IMR-90 (cell line): Measurements from ENCODE around the gene ATP10A. TPM values are rescaled to one million over a fixed set of nuclear protein-coding genes. Genes with fewer than 3 reads are reported as not detected.
A peak's percentile ranks its signal among the peaks of the same experiment; 100 is the strongest.

Experiments
- ATAC-seq: fragments of 200-7000 bp; cut with Tn5 transposase; 2 replicates; pipeline ENCODE4 v1.9.1; 2020; ENCODE audit warnings: low read depth, mild to moderate bottlenecking, moderate library complexity
- BruUV-seq: library from RNA; stranded (reverse); fragments of 400-500 nt; replicated peaks from 2 replicates; lab custom pipeline; 2021; lab: Mats Ljungman, UMichigan
- CTCF ChIA-PET: fragments of 300-600 bp; formaldehyde crosslinking; extraction: SDS; loops from one replicate; lab custom pipeline; 2021; ENCODE audit warnings: antibody characterized with exemption; lab: Yijun Ruan, JAX
- POLR2A ChIA-PET: fragments of 300-600 bp; sonication (Branson Sonifier 250); formaldehyde crosslinking; loops from one replicate; lab custom pipeline; 2022; ENCODE audit warnings: antibody characterized with exemption; ENCODE audit not compliant: unreplicated experiment; lab: Charles Lee
- DNase-seq: peaks from one replicate; pipeline ENCODE4 v3.0.0; 2013
- H2AFZ ChIP-seq: replicated peaks from 2 replicates; pipeline ENCODE3; 2013; ENCODE audit warnings: low read length, mild to moderate bottlenecking; ENCODE audit not compliant: poor library complexity
- H2AK5ac ChIP-seq: 2 replicates; pipeline ENCODE4 v1.6.1; 2013; ENCODE audit warnings: low read depth, low read length, inconsistent platforms
- H2AK9ac ChIP-seq: replicated peaks from 2 replicates; pipeline ENCODE3; 2013; ENCODE audit warnings: mild to moderate bottlenecking, low read depth, low read length, moderate library complexity; ENCODE audit not compliant: poor library complexity
- H2BK120ac ChIP-seq: 2 replicates; pipeline ENCODE4 v1.6.1; 2013; ENCODE audit warnings: low read depth, low read length, inconsistent platforms
- H2BK15ac ChIP-seq: 3 replicates; pipeline ENCODE4 v1.6.1; 2013; ENCODE audit warnings: low read depth, low read length, inconsistent platforms
- H2BK20ac ChIP-seq: 2 replicates; pipeline ENCODE4 v1.6.1; 2013; ENCODE audit warnings: low read depth, mild to moderate bottlenecking, inconsistent platforms, low read length, moderate library complexity
- H2BK5ac ChIP-seq: 2 replicates; pipeline ENCODE4 v1.6.1; 2013; ENCODE audit warnings: mild to moderate bottlenecking, low read depth, low read length, inconsistent platforms; ENCODE audit not compliant: poor library complexity, severe bottlenecking
- H3K14ac ChIP-seq: replicated peaks from 2 replicates; pipeline ENCODE4 v1.6.1; 2013; ENCODE audit warnings: low read depth, low read length, inconsistent platforms
- H3K18ac ChIP-seq: 2 replicates; pipeline ENCODE4 v1.6.1; 2013; ENCODE audit warnings: low read depth, low read length, control low read depth
- H3K23ac ChIP-seq: 2 replicates; pipeline ENCODE4 v1.6.1; 2013; ENCODE audit warnings: low read depth, low read length, inconsistent platforms
- H3K27ac ChIP-seq: 2 replicates; pipeline ENCODE4 v1.5.1; 2013; ENCODE audit warnings: mild to moderate bottlenecking, control low read depth, low read length; ENCODE audit not compliant: insufficient read depth
- H3K27me3 ChIP-seq: 2 replicates; pipeline ENCODE4 v1.6.1; 2013; ENCODE audit warnings: low read length; ENCODE audit not compliant: control insufficient read depth, insufficient read depth
- H3K36me3 ChIP-seq: 2 replicates; pipeline ENCODE4 v1.6.1; 2013; ENCODE audit warnings: low read length, mixed read lengths; ENCODE audit not compliant: control insufficient read depth, insufficient read depth
- H3K4ac ChIP-seq: 2 replicates; pipeline ENCODE4 v1.6.1; 2013; ENCODE audit warnings: low read depth, low read length, inconsistent platforms
- H3K4me1 ChIP-seq: 2 replicates; pipeline ENCODE4 v1.6.1; 2013; ENCODE audit warnings: low read length, mixed read lengths; ENCODE audit not compliant: control insufficient read depth, insufficient read depth
- H3K4me2 ChIP-seq: 2 replicates; pipeline ENCODE4 v1.6.1; 2013; ENCODE audit warnings: low read depth, mild to moderate bottlenecking, control low read depth, low read length, moderate library complexity
- H3K4me3 ChIP-seq: 2 replicates; pipeline ENCODE4 v1.5.1; 2013; ENCODE audit warnings: low read depth, mild to moderate bottlenecking, control low read depth, low read length, moderate library complexity; ENCODE audit not compliant: insufficient read depth
- H3K56ac ChIP-seq: 2 replicates; pipeline ENCODE4 v1.6.1; 2013; ENCODE audit warnings: low read length, inconsistent platforms; ENCODE audit not compliant: insufficient read depth; ENCODE audit errors: extremely low read depth
- H3K79me1 ChIP-seq, 2 experiments: 2 replicates each; pipeline ENCODE4 v1.6.1; 2013; ENCODE audit warnings: low read length in 2 of 2, inconsistent platforms in 1 of 2, low read depth in 1 of 2
- H3K9ac ChIP-seq: 2 replicates; pipeline ENCODE4 v1.6.1; 2013; ENCODE audit warnings: low read depth, low read length, control low read depth
- H3K9me1 ChIP-seq: 2 replicates; pipeline ENCODE4 v1.6.1; 2013; ENCODE audit warnings: low read length, inconsistent platforms; ENCODE audit not compliant: insufficient read depth
- H3K9me3 ChIP-seq: 2 replicates; pipeline ENCODE4 v1.6.1; 2013; ENCODE audit warnings: low read length; ENCODE audit not compliant: control insufficient read depth, insufficient read depth
- H4K20me1 ChIP-seq: 2 replicates; pipeline ENCODE4 v1.6.1; 2013; ENCODE audit warnings: low read length, inconsistent platforms; ENCODE audit not compliant: insufficient read depth
- H4K5ac ChIP-seq: 2 replicates; pipeline ENCODE4 v1.6.1; 2013; ENCODE audit warnings: mild to moderate bottlenecking, low read depth, low read length, control low read depth
- H4K8ac ChIP-seq, 2 experiments: 2 replicates each; pipeline ENCODE4 v1.6.1; 2013; ENCODE audit warnings: low read depth in 2 of 2, low read length in 2 of 2, control low read depth in 1 of 2, inconsistent platforms in 1 of 2
- H4K91ac ChIP-seq: 2 replicates; pipeline ENCODE4 v1.6.1; 2013; ENCODE audit warnings: low read depth, low read length, inconsistent platforms; ENCODE audit not compliant: insufficient read depth
- BHLHE40 ChIP-seq: fragments of 150-350 bp; IDR thresholded peaks from 2 replicates; pipeline ENCODE4 v1.6.1; 2016; ENCODE audit warnings: mild to moderate bottlenecking, low read depth, low read length
- CEBPB ChIP-seq: IDR thresholded peaks from 2 replicates; pipeline ENCODE4 v1.6.1; 2012; ENCODE audit warnings: low read depth, low read length, improper control_type of control experiment
- CHD1 ChIP-seq: IDR thresholded peaks from 2 replicates; pipeline ENCODE4 v1.6.1; 2012; ENCODE audit warnings: low read depth, low read length, improper control_type of control experiment
- CTCF ChIP-seq: conservative IDR thresholded peaks from 2 replicates; pipeline ENCODE4 v1.5.1; 2012; ENCODE audit warnings: mild to moderate bottlenecking, low read depth, low read length, improper control_type of control experiment
- FOS ChIP-seq: fragments of 150-350 bp; IDR thresholded peaks from 2 replicates; pipeline ENCODE4 v1.6.1; 2016; ENCODE audit warnings: low read depth, low read length
- MAFK ChIP-seq: IDR thresholded peaks from 2 replicates; pipeline ENCODE4 v1.6.1; 2012; ENCODE audit warnings: low read depth, low read length, improper control_type of control experiment
- MAZ ChIP-seq: IDR thresholded peaks from 2 replicates; pipeline ENCODE4 v1.6.1; 2012; ENCODE audit warnings: low read depth, mild to moderate bottlenecking, low read length, improper control_type of control experiment, moderate library complexity, borderline replicate concordance
- MXI1 ChIP-seq: IDR thresholded peaks from 2 replicates; pipeline ENCODE4 v1.6.1; 2012; ENCODE audit warnings: low read depth, mild to moderate bottlenecking, low read length, moderate library complexity, borderline replicate concordance
- NFE2L2 ChIP-seq: fragments of 150-350 bp; IDR thresholded peaks from 2 replicates; pipeline ENCODE4 v1.6.1; 2016; ENCODE audit warnings: low read depth, mild to moderate bottlenecking, low read length
- POLR2A ChIP-seq: IDR thresholded peaks from 2 replicates; pipeline ENCODE4 v1.6.1; 2012; ENCODE audit warnings: mild to moderate bottlenecking, low read depth, low read length
- RAD21 ChIP-seq: IDR thresholded peaks from 2 replicates; pipeline ENCODE4 v1.6.1; 2012; ENCODE audit warnings: low read length, improper control_type of control experiment
- RCOR1 ChIP-seq: IDR thresholded peaks from 2 replicates; pipeline ENCODE4 v1.6.1; 2012; ENCODE audit warnings: mild to moderate bottlenecking, low read length, improper control_type of control experiment; ENCODE audit not compliant: insufficient replicate concordance
- RFX5 ChIP-seq: IDR thresholded peaks from 2 replicates; pipeline ENCODE4 v1.8.0; 2012; ENCODE audit warnings: low read depth, mild to moderate bottlenecking, low read length, moderate library complexity
- SMC3 ChIP-seq: fragments of 150-350 bp; IDR thresholded peaks from 2 replicates; pipeline ENCODE4 v1.6.1; 2016; ENCODE audit warnings: low read depth, mild to moderate bottlenecking, antibody characterized with exemption, low read length, moderate library complexity
- WGBS, 2 experiments: methylation state at CpG; one replicate each; pipeline versions ENCODE4 v1.1.5 to v1.1.7; 2013; ENCODE audit warnings: missing lambda C conversion rate in 2 of 2; ENCODE audit not compliant: insufficient read length in 1 of 2; ENCODE audit errors: extremely low coverage in 2 of 2; 5-methylcytosine and 5-hydroxymethylcytosine counted together
- dilution Hi-C: fragments of 300-500 bp; cut with HindIII; formaldehyde crosslinking; loops from one replicate; pipeline ENCODE4 v1.14.3; 2018; ENCODE audit warnings: low sequenced_read_pairs; ENCODE audit not compliant: unreplicated experiment
- in situ Hi-C: fragments of 300-500 bp; cut with MboI; formaldehyde crosslinking; loops from 3 replicates; pipeline ENCODE4 v1.14.3; 2019; ENCODE audit warnings: low sequenced_read_pairs, inconsistent platforms, mixed read lengths
- intact Hi-C: fragments of 100-400 bp; cut with micrococcal nuclease; formaldehyde crosslinking; loops from 2 replicates; pipeline ENCODE4 v1.10.0; 2022
- polyA plus RNA-seq, 3 experiments: library from polyadenylated mRNA; depleted of rRNA; stranded (reverse); fragments of >200 nt; gene quantifications; 2 replicates each; pipeline ENCODE4 v1.2.3, GENCODE V29; 2012; ENCODE audit warnings: low replicate concordance in 1 of 3
- total RNA-seq: library from RNA; depleted of rRNA; stranded (reverse); fragments of >200 nt; gene quantifications from 2 replicates; pipeline ENCODE4 v1.2.3, GENCODE V29; 2012
- TF ChIP-seq, protein P1 (sequence below): fragments of 150-350 bp; IDR thresholded peaks from 2 replicates; pipeline ENCODE4 v1.6.1; 2016; ENCODE audit warnings: low read depth, mild to moderate bottlenecking, low read length, moderate library complexity, borderline replicate concordance
- TF ChIP-seq, protein P2 (sequence below): fragments of 150-350 bp; IDR thresholded peaks from 2 replicates; pipeline ENCODE4 v1.6.1; 2017; ENCODE audit warnings: mild to moderate bottlenecking, antibody characterized with exemption, low read length, low read depth

ATP10A gene
- total and polyA plus RNA-seq, 2 of the 4 experiments (the other 2 are of a cell fraction) = 13.8 to 16.0 TPM

DNA sequence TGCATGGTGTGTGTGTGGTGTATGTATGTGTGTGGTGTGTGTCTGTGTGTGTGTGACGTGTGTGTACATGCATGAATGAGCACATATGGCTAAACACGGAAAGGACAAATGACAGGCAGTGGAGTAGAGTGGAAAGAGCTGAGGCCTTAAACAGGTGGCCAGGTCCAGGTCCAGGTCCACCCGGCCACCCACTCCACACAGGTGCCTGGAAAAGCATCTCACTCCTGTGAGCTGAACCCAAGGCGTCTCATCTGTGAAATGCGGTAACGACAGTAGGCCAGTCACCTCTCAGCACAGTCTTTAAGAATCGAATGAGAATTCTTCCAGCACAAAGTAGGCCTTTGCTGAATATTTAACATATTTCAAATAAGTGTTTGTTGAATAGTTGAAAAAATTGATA, 58.7 kb downstream of the ATP10A start:
- 67% methylated on average over 1 of the region's 7 CpGs; no CpG with 5 or more reads in 1 of the 2 experiments for WGBS, 2 experiments
- dilution Hi-C loops = no loop called here
- ChIA-PET POLR2A (no interaction called here), CTCF (no interaction called here)
- no TSS peak for BruUV-seq
- Histone ChIP-seq H3K14ac (0 out of 2 replicates have a peak overlapping the region, but pooled peaks have one; percentile 61), H3K4me2 (no peak overlapping the region), H3K18ac (no peak overlapping the region), H4K20me1 (peaks cover 6% of the 10 kb centered on the region; the same call in 1 of the 2 replicates), H3K27me3 (no peaks in the 10 kb centered on the region), H3K4ac (peak overlapping the region; percentile 72; the same call in 1 of the 2 replicates), H3K9me3 (no peaks in the 10 kb centered on the region), H3K36me3 (peaks cover 4% of the 10 kb centered on the region; the same call in 1 of the 2 replicates), H3K4me3 (no peak overlapping the region), H4K91ac (no peak overlapping the region), H4K8ac (peak overlapping the region in 1 of 2 experiments; percentile 49; a peak in 1 of 4 replicates), H3K9ac (no peak overlapping the region), H3K27ac (no peak overlapping the region), H2BK120ac (no peak overlapping the region), H2BK5ac (peak overlapping the region; percentile 3), H2BK20ac (no peak overlapping the region), H2AFZ (peak overlapping the region; percentile 41), H3K9me1 (peaks cover 27% of the 10 kb centered on the region), H2AK5ac (peak overlapping the region; percentile 75; the same call in 1 of the 2 replicates), H2BK15ac (no peak overlapping the region), H3K4me1 (peaks cover 4% of the 10 kb centered on the region), H3K23ac (peak overlapping the region; percentile 61; the same call in 1 of the 2 replicates), H3K56ac (no peak overlapping the region), H4K5ac (no peak overlapping the region), H2AK9ac (peak overlapping the region; percentile 15), H3K79me1 (peaks cover 24 to 68% of the 10 kb centered on the region in 2 experiments)
- ATAC-seq (no peak), DNase-seq (no peak)
- in situ Hi-C loops = no loop called here
- intact Hi-C loops = no loop called here
- no peak for TF ChIP-seq RFX5
- TF ChIP-seq FOS = no peak
- TF ChIP-seq RAD21 = no peak
- no peak for TF ChIP-seq MXI1
- no peak for TF ChIP-seq CEBPB
- TF ChIP-seq CHD1 = no peak
- no peak for TF ChIP-seq RCOR1
- TF ChIP-seq, protein P1, sequence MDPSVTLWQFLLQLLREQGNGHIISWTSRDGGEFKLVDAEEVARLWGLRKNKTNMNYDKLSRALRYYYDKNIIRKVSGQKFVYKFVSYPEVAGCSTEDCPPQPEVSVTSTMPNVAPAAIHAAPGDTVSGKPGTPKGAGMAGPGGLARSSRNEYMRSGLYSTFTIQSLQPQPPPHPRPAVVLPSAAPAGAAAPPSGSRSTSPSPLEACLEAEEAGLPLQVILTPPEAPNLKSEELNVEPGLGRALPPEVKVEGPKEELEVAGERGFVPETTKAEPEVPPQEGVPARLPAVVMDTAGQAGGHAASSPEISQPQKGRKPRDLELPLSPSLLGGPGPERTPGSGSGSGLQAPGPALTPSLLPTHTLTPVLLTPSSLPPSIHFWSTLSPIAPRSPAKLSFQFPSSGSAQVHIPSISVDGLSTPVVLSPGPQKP = no peak
- TF ChIP-seq NFE2L2 = no peak
- no peak for TF ChIP-seq BHLHE40
- no peak for TF ChIP-seq CTCF
- TF ChIP-seq SMC3 = no peak
- no peak for TF ChIP-seq POLR2A
- TF ChIP-seq, protein P2, sequence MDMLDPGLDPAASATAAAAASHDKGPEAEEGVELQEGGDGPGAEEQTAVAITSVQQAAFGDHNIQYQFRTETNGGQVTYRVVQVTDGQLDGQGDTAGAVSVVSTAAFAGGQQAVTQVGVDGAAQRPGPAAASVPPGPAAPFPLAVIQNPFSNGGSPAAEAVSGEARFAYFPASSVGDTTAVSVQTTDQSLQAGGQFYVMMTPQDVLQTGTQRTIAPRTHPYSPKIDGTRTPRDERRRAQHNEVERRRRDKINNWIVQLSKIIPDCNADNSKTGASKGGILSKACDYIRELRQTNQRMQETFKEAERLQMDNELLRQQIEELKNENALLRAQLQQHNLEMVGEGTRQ = no peak
- TF ChIP-seq MAZ = no peak
- no peak for TF ChIP-seq MAFK
